GM19240 (cell line): ENCODE data around the gene THOP1.
A peak's percentile ranks its signal among the peaks of the same experiment; 100 is the strongest.
"Not testable (repeated sequence)": the region's sequence is repeated elsewhere in the genome, so short reads cannot be mapped to it uniquely, and the experiment has no call there.

Experiments
- DNase-seq: peaks from one replicate; pipeline ENCODE4 v3.0.0; 2011; ENCODE audit warnings: low spot score; ENCODE audit not compliant: insufficient read length

Gene THOP1

DNA sequence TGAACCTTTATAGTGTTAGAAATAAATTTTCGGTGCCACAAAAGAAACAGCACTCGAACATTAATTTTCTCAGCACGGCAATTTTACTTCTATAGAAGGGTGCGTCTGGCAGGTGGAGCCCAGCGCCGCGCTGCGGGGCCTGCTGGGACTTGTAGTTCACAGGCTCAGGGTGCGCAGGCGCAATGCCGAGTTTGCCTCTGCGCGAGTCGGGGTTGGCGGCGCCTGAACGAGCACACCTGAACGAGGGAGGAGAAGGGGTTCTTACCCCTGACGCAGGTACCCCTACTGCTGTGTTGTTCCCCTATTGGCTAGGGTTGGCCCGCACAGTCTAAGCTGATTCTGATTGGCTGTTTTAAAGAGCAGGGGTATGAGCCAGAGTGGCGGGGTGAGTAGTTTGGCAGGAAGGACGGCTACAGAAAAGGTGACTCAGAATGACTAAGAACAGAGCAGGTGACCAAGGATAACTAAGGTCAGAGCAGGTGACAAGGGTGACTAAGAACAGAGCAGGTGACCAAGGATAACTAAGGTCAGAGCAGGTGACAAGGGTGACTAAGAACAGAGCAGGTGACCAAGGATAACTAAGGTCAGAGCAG is 32.0 kb downstream of the THOP1 start:
- not testable (repeated sequence) for DNase-seq

- DNase-seq, result peak; percentile 97
Observed at GRCh38 chr19:2819540-2820111, 34.3 kb downstream of the THOP1 start, which contains the start of gene ZNF554. Gene ZNF554, plus strand, starts transcription at chr19:2819868. Its CDS starts 204 bp downstream, at chr19:2820072.

DNA sequence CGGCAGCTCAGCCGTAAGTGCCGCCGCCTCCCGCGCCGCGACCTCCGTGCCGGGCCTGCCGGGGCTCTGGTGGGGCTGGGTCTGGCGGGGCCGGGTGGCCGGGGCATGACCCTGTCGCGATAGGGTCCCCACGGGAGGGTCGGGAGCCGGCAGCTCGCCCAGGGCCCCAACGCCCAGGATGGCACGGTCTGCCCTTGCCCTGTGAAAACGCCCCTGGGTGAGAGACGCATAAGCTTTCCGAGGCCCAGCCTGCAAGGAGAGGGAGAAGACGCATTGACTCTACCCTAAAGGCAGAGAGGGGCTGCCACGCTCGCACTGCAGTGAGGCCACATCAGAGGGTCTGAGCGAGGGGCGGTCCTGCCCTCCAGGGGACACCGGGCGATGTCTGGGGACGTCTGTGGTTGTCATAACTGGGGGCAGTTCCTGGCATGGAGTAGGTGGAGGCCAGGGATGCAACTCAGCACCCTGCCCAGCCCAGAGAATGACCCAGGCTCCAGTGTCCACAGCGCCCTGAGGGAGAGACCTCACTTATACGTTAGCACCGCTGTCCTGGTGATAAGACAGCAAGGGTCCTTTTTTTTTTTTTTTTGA is 34.9 kb downstream of the THOP1 start:
- no peak for DNase-seq

DNA sequence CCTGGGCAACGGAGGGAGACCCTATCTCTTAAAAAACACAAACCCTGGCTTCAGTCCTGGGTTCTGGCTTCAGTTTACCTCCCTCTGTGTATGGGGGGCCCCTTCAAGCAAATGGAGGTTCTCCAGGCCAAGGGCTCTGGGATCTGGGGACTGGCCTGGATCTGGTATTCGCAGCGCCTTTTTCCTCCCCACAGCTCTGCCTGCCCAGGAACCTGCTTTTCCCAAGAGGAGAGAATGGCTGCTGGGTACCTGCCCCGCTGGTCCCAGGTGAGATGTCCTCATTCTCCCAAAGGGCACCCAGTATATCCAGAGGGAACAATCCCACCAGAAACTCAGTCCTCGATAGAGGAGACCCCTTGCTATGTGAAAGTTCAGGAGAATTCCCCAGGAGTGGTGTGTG is 37.5 kb downstream of the THOP1 start:
- no peak for DNase-seq

DNA sequence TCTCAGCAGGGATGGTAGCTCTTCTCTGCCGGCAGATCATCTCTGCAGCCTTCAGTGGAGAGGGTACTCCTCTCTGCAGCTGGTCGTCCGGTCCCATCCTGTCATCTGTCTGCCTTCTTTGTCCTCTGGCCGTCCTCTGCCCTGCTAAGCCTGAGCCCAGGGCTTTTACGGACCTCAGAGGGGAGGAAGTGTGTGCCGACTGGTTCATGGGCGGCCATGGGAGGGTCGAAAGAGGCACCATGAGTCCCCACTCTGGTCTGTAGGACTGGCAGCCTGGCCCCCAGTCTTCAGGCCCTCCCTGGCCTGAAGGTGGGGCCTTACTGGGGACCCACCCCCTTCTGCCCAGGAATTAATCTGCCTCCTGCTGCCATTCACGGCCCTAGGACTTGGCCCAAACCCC is 38.3 kb downstream of the THOP1 start:
- no peak for DNase-seq

DNA sequence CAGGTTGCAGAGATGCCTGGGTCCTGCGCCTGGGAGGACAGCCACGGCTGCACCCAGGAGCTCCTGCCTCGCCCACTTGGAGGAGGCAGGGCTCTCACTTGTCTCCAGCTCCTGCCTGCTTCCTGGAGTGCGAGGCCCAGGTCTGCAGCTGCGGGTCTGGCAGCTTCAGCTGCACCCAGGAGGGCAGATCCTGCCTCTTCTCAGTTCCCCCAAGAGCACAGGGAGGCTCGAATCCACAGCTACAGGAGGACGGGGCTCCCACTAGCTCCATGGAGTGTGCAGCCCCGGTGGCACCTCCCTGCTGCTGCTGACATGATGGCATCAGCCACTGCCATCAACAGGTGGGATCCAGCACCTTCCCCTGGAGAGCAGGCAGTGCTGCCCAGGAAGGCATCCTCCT is 38.8 kb downstream of the THOP1 start:
- DNase-seq, result no peak

DNA sequence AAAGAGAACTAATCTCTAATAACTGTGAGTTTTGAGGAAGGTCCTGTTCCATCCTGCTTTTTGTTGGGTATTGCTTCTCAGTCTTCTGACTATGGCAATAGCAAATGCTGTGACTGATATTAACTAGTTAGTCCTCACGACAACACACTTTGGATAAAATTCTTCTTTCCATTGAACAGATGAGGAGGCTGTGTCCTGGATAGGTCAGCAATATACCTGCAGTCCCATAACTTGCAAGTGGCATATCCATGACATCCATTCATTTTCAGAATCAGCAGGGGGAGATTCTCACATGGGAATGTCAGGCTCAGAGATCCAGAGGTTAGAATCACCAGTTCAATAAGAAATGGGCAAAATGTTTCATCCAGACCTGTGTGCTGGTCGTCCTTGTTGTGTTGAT is 41.7 kb downstream of the THOP1 start:
- no peak for DNase-seq

GRCh38 chr19:2827840-2828489 is 42.7 kb downstream of the THOP1 start:
- DNase-seq, result no peak

DNA sequence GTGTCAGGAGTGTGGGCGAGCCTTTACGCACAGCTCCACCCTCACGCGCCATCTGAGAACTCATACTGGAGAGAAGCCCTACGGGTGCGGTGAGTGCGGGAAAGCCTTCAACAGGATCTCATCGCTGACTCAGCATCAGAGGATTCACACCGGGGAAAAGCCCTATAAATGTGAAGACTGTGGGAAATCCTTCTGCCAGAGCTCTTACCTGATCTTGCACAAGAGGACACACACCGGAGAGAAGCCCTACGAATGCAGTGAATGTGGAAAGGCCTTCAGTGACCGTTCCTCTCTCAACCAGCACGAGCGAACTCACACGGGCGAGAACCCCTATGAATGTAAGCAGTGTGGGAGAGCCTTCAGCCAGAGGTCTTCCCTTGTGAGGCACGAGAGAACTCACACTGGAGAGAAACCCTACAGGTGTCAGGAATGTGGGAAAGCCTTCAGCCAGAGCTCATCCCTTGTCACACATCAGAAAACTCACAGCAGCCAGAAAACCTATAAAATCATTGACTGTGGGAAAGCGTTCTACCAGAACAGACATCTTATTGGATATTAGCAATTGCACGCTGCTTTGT is 49.1 kb downstream of the THOP1 start:
- DNase-seq, result no peak

GRCh38 chr19:2837430-2837829 is 52.1 kb downstream of the THOP1 start:
- DNase-seq, result no peak

DNA sequence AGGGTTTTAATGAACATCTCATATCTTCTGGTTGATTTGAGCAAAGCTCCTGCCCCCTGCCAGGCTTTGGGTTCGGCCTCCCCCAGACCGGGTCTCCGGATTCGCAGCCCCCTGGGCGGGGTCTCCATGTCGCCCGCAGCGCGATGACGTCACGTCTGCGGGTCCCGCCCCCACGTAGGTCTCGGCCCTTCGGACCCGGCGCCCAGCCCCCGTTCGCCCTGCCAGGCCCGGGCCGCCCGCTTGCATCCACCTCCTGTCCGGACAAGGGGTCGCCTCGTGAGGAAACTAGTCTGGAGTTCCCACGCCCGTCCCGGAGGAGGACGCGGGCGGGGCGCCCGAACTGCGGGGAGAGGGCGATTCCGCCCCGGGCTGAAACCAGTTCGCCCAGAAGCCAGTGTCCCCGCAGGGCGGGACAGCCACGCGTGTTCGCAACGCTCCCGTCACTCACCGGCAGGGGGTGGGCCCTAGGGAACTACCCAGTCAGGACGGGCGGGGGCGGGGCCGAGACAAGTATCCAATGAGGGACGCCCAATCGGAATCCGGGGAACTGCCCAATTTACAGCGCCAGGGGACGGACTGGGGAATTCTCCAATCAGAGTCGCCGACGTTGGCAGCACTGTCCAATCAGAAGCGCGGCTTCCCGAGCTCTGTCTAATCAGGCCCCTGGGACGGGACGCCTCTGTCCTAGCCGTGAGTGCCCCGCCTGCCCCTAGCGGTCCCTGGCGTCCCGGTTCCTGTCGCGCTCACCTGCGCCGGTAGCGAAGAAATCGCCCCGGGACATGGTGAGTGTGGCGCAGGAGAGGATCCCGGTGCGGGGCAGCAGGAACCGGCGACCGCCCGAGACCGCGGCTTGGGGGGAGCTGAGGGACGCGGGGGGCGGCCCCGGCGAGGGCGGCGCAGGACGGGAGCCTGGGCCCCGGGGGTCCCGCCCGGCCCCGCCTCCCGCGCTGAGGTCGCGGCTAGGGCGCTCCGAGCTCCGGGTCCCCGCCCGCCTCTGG is 55.8 kb downstream of the THOP1 start, which contains the start of gene ZNF555:
Gene ZNF555, plus strand, starts transcription at position 682 of the 998 bp plus-strand sequence. Its CDS starts 98 bp downstream, at position 780.
- DNase-seq, result peak; percentile 89

- no peak for DNase-seq
Observed at GRCh38 chr19:2841855-2842574, 56.7 kb downstream of the THOP1 start.

GRCh38 chr19:2845107-2845506 is 59.8 kb downstream of the THOP1 start:
- DNase-seq, result no peak

DNA sequence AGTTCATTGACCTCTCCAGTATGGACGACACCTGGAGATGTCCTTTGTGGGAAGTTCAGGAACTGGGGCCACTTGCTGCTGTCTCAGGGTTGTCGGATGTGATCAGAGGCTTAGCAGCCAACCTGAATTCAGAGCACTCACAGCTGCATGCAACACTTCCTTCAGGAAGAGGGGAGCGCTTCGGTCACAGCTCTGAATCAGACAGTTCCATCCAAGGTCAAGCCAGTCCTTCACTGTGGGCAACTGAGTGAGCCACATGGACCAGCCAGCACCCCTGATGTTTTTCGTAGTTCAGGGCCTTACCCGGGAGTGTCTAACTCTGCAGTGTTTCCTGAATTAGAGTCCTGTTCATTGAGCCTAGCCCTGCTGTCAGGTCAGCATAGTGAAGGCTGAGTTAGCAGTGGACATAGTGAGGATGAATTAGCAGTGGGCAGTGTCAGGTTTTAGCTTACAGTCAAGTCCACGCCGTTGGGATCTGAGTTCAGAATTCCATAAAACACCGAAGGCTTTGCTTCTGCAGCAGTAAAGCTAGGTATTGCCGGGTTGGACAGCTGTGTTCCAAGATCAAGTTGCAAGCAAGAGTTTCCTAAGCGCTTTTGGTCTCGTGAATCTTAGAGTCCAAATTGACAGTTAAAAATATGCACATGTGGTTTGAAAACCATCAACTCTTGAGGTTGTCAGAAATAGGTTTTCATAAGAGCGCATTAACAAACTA is 61.0 kb downstream of the THOP1 start:
- DNase-seq, result no peak

DNA sequence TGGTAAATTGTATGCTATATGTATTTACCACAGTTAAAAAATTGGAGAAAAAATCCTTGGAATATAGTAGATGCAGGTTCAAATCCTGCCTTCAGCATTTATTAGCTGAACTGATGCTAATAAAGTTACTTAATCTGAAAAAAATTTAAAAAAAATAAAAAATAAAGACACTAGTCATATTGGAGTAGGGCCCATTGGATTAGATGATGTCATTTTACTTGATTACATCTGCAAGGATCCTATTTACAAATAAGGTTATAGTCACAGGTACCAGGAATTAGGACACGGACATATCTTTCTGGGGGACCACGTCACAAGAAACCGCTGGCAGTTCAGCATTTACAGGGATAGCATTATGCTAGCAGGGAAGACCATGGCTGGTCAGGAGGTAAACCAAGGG is 62.2 kb downstream of the THOP1 start:
- no peak for DNase-seq

DNA sequence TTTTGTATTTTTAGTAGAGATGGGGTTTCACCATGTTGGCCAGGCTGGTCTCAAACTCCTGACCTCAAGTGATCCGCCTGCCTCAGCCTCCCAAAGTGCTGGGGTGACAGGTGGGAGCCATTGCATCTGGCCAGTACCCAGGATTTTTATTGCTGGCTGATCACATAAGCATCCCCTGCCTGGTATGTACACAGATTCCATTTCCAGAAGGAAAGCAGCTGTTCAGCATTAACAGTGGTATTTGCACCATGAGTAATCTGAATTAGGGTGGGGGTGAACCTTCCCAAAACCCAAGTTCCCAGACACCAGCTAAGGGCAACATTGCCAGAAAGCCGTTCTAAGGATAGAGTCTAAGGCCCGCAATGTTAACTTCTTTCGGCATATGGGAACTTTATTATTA is 63.3 kb downstream of the THOP1 start:
- DNase-seq, result no peak

- DNase-seq, result no peak
Observed at GRCh38 chr19:2850256-2850925, 65.1 kb downstream of the THOP1 start.

GRCh38 chr19:2852598-2852997 is 67.3 kb downstream of the THOP1 start:
- DNase-seq, result no peak

DNA sequence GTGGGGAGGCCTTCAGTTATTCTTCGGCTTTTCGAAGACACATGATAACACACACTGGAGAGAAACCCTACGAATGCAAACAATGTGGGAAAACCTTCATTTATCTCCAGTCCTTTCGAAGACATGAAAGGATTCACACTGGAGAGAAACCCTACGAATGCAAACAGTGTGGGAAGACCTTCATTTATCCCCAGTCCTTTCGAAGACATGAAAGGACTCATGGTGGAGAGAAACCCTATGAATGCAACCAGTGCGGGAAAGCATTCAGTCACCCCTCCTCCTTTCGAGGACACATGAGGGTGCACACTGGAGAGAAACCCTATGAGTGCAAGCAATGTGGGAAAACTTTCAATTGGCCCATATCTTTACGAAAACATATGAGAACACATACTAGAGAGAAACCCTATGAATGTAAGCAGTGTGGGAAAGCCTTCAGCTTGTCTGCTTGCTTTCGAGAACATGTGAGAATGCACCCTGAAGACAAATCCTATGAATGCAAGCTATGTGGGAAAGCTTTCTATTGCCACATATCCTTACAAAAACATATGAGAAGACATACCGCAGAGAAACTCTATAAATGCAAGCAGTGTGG is 67.8 kb downstream of the THOP1 start:
- DNase-seq, result no peak
